Stimulated activated CD4-positive, alpha-beta T cell treated with anti-CD3 and anti-CD28 coated beads, Interleukin-1b, Interleukin-23, amount 100 ng/mL, for 4 hours (primary cell): ENCODE results near the gene DNAH10.

ENCODE experiments used
- DNase-seq, 2 donors: peaks; one replicate each; pipeline ENCODE4 v3.0.0-alpha.2; 2020; ENCODE audit warnings: low read depth in 2 of 2

The DNAH10 gene

GRCh38 chr12:123966596-123966995 lies 204.5 kb downstream of the DNAH10 start:
- no peak for DNase-seq

DNA sequence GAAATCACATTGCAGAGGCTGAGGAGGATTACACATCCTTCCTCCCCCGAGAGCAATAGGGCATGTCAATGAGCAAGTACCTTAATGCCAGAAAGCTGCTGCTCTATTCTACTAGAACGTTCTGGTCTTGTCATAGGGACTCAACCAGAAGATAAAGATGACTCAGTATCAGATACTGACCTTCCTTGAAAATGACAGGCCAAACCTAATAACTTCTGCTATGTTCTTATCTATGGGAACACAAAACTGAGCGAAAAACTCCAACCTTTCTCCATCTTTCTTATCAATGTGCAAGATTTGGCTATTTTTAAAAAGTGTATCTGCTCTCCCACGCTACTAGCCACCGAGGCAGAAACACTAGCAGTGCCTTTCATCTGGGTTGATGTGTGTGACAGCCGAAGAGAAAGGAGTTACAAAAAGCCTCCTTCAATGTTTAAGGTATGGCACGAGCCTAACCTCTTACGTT lies 205.1 kb downstream of the DNAH10 start:
- no peak for DNase-seq

DNA sequence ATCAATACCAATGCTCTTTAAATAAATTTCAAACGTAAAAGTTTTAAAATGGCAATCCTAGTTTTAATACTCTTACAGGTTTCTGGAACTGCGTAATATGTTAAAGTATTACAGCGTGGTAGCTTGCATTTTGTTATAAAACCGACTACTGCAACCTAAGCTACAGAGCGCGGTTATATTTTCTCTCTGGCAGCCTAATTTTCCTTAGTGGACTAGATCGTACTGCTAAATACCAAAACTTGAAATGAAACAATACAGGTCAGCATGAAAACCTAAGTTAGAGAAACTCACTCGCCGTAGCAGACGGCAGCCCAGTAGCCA lies 209.3 kb downstream of the DNAH10 start:
- DNase-seq = no peak

DNA sequence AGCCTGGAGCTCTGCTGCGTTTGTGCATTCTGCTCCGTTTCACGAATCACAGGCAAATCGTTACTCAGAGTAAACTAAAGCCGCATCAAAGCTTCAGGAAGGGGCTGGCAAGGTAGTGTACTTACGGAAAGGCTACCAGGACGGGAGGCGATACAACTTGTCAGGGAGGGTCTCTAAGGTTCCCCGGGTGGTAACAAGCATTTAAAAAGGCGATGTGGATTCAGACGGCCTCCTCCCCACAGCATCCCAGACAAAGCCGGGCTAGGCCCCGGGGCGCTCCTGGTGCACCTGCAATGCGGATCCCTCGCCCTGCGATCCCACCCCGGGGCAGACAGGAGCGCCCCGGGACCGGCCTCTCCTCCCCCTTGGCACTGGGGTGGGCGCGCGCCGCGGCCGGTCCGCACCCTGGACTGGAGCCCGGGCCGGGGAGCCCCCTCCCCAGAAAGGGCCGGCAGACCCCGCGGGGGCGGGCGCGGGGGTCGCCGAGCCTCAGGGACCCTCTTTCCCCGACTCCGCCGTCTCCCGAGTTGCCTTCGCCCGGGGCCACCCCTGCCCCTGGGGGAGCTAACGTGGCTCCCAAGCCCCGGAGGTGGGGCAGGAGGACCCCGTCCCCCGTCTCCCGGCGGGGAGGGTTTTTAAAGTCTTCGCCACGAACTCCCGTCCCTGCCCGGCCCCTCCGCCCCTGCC lies 209.8 kb downstream of the DNAH10 start:
- DNase-seq = peak in 1 of 2 donors; percentile 16

- DNase-seq = peak; percentile 96 to 97
Observed at GRCh38 chr12:123972457-123973401, 210.6 kb downstream of the DNAH10 start, which contains the start of the genes CCDC92 and ZNF664. TSS of gene CCDC92 (minus strand) at chr12:123972831. CDS start at chr12:123944305, 28,526 bp downstream. TSS of gene ZNF664 (plus strand) at chr12:123973215. CDS start at chr12:124012145, 38,930 bp downstream.

GRCh38 chr12:123973552-123974341 lies 211.6 kb downstream of the DNAH10 start:
- DNase-seq = peak in 1 of 2 donors; percentile 17

DNA sequence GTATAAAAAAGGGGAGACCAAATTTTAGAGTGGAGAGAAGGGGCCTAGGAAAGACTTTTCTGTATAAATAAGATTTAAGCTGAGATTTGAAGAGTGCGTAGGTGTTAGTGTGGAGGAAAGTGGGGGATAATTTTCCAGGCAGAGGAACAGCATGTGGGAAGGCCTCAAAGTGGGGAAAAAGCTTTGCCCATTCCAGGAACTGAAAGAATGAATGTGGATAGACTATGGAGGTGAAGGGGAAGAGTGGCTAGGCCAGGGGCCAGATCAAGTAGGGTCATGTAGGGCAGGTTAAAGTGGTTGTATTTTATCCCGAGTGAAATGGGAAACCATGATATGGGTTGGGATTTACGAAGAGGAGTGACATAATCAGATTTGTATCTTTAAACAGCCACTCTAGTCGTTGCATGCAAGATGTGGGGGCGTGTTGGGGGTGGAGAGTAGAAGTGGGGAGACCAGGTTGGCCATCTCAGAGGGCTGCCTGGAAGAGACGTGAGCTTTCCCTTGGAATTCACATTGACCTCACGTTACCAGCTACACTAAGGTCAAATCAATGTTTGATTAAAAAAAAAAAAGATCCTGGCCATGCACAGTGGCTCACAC lies 214.2 kb downstream of the DNAH10 start:
- no peak for DNase-seq

GRCh38 chr12:123979566-123979965 lies 217.5 kb downstream of the DNAH10 start:
- DNase-seq = no peak

- no peak for DNase-seq
Observed at GRCh38 chr12:123982269-123982668, 220.2 kb downstream of the DNAH10 start.

GRCh38 chr12:123983822-123984485 lies 221.9 kb downstream of the DNAH10 start:
- DNase-seq = peak; percentile 9 to 36

DNA sequence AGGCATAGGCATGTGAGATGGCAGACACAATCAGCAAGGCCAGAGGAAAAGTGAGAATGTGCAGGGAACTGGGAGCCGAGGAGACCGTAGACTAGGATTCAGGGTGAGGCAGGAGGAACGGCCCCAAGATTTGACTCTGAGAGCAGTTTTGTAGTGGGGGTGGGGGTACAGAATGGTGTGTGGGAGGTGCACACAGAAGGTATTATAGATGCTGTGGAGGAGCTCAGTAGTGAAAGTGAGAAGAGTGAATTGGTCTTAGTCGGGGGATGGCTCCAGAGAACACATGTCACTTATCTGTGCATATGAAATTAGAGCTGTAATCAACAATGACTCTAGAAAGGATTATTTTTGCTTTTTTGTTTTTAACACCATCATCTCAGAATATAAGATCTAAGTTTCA lies 222.8 kb downstream of the DNAH10 start:
- no peak for DNase-seq
